NOMO-1 (cell line): ENCODE data around the gene NAB2.
A peak's percentile ranks its signal among the peaks of the same experiment; 100 is the strongest.
"Not testable (repeated sequence)": the region's sequence is repeated elsewhere in the genome, so short reads cannot be mapped to it uniquely, and the experiment has no call there.

Source experiments
- DNase-seq, 2 experiments: peaks; one replicate each; lab custom pipeline; 2025; ENCODE audit not compliant: unreplicated experiment in 2 of 2; lab: John Stamatoyannopoulos, UW

The NAB2 gene

GRCh38 chr12:57066245-57066644 is 22.7 kb upstream of the NAB2 start:
- no peak for DNase-seq

GRCh38 chr12:57069523-57069922 is 19.4 kb upstream of the NAB2 start:
- DNase-seq: peak; percentile 86 to 93

GRCh38 chr12:57072661-57073060 is 16.3 kb upstream of the NAB2 start:
- DNase-seq: no peak

- DNase-seq: not testable (repeated sequence)
Measured at GRCh38 chr12:57073566-57074450, 15.1 kb upstream of the NAB2 start.

- DNase-seq: peak; percentile 100
Measured at GRCh38 chr12:57078519-57079404, 10.2 kb upstream of the NAB2 start, which contains the start of gene NEMP1. NEMP1 (minus strand) TSS chr12:57078791; CDS start chr12:57078745, 46 bp downstream.

GRCh38 chr12:57079821-57080220 is 9.1 kb upstream of the NAB2 start:
- DNase-seq: no peak

GRCh38 chr12:57080855-57081254 is 8.1 kb upstream of the NAB2 start:
- no peak for DNase-seq

- DNase-seq: no peak
Measured at GRCh38 chr12:57085999-57086492, 2.9 kb upstream of the NAB2 start.

- peak; percentile 20 to 34 for DNase-seq
Measured at GRCh38 chr12:57086493-57087009, 2.4 kb upstream of the NAB2 start.

- peak; percentile 40 to 50 for DNase-seq
Measured at GRCh38 chr12:57087010-57087690, 1.8 kb upstream of the NAB2 start.

- peak; percentile 41 to 62 for DNase-seq
Measured at GRCh38 chr12:57087691-57088353, 1.1 kb upstream of the NAB2 start.

- peak; percentile 51 to 60 for DNase-seq
Measured at GRCh38 chr12:57089271-57090245, 644 bp downstream of the NAB2 start.

GRCh38 chr12:57090490-57090889 is 1.6 kb downstream of the NAB2 start:
- no peak for DNase-seq

GRCh38 chr12:57090924-57091637 is 2.2 kb downstream of the NAB2 start:
- DNase-seq: no peak

GRCh38 chr12:57091638-57092528 is 3.0 kb downstream of the NAB2 start:
- no peak for DNase-seq

- DNase-seq: no peak
Measured at GRCh38 chr12:57092529-57092862, 3.6 kb downstream of the NAB2 start.

GRCh38 chr12:57092876-57093414 is 4.0 kb downstream of the NAB2 start:
- DNase-seq: no peak
